WTC11 (cell line): ENCODE data around the gene KRTAP1-4. TPM values are rescaled to one million over a fixed set of nuclear protein-coding genes. Genes with fewer than 3 reads are reported as not detected.
"Not testable (repeated sequence)": the region's sequence is repeated elsewhere in the genome, so short reads cannot be mapped to it uniquely, and the experiment has no call there.

Experiments
- ATAC-seq: fragments of 200-7000 bp; cut with Tn5 transposase; 2 replicates; pipeline ENCODE4 v1.10.0; 2021; ENCODE audit warnings: mild to moderate bottlenecking, moderate library complexity
- CTCF ChIA-PET: fragments of 300-600 bp; sonication (Branson Sonifier 250); formaldehyde crosslinking; loops from one replicate; lab custom pipeline; 2021; ENCODE audit warnings: antibody characterized with exemption; lab: Charles Lee
- POLR2A ChIA-PET: fragments of 350-600 bp; sonication (Branson Sonifier 250); formaldehyde crosslinking; loops from one replicate; lab custom pipeline; 2021; ENCODE audit warnings: antibody characterized with exemption; lab: Charles Lee
- DNase-seq: peaks from one replicate; pipeline ENCODE4 v3.0.0; 2021; ENCODE audit warnings: low spot score
- H3K27ac Mint-ChIP-seq: 2 replicates; pipeline ENCODE4 v1.8.0; 2021; ENCODE audit warnings: mixed read lengths
- H3K27me3 Mint-ChIP-seq: 2 replicates; pipeline ENCODE4 v1.8.0; 2021; ENCODE audit warnings: low read depth, mild to moderate bottlenecking, moderate library complexity, mixed read lengths
- H3K36me3 Mint-ChIP-seq: 2 replicates; pipeline ENCODE4 v1.8.0; 2021; ENCODE audit warnings: mixed read lengths
- H3K4me1 Mint-ChIP-seq: 2 replicates; pipeline ENCODE4 v1.8.0; 2022; ENCODE audit warnings: mixed read lengths
- H3K4me3 Mint-ChIP-seq: 2 replicates; pipeline ENCODE4 v1.8.0; 2021; ENCODE audit warnings: mild to moderate bottlenecking, moderate library complexity, mixed read lengths
- H3K9me3 Mint-ChIP-seq: 2 replicates; pipeline ENCODE4 v1.8.0; 2021; ENCODE audit warnings: mixed read lengths
- CREB1 ChIP-seq: sonication (generic); formaldehyde crosslinking; IDR thresholded peaks from 2 replicates; pipeline ENCODE4 v1.8.0; 2023; ENCODE audit warnings: mild to moderate bottlenecking, missing genetic modification reagents
- CREM ChIP-seq: sonication (generic); formaldehyde crosslinking; IDR thresholded peaks from 2 replicates; pipeline ENCODE4 v1.8.1; 2022; ENCODE audit warnings: mild to moderate bottlenecking, missing genetic modification reagents, moderate library complexity
- ELF4 ChIP-seq: sonication (generic); formaldehyde crosslinking; IDR thresholded peaks from 2 replicates; pipeline ENCODE4 v1.8.1; 2022; ENCODE audit warnings: low read depth, mild to moderate bottlenecking, moderate library complexity, missing genetic modification reagents
- FOXJ3 ChIP-seq: sonication (generic); formaldehyde crosslinking; IDR thresholded peaks from 2 replicates; pipeline ENCODE4 v1.9.0; 2021; ENCODE audit warnings: missing genetic modification reagents, mild to moderate bottlenecking, borderline replicate concordance
- GRHL2 ChIP-seq: fragments of 250-450 bp; sonication (Bioruptor Pico); IDR thresholded peaks from 2 replicates; pipeline ENCODE4 v1.8.0; 2022; ENCODE audit warnings: mild to moderate bottlenecking, moderate library complexity; ENCODE audit not compliant: insufficient replicate concordance, severe bottlenecking
- JAZF1 ChIP-seq: fragments of 250-450 bp; sonication (Bioruptor Pico); IDR thresholded peaks from 2 replicates; pipeline ENCODE4 v1.9.0; 2021; ENCODE audit warnings: moderate library complexity, mild to moderate bottlenecking, inconsistent platforms
- JUN ChIP-seq: sonication (generic); formaldehyde crosslinking; IDR thresholded peaks from 2 replicates; pipeline ENCODE4 v1.8.0; 2023; ENCODE audit warnings: mild to moderate bottlenecking, missing genetic modification reagents
- MYBL2 ChIP-seq: sonication (generic); formaldehyde crosslinking; IDR thresholded peaks from 2 replicates; pipeline ENCODE4 v1.8.1; 2023; ENCODE audit warnings: mild to moderate bottlenecking, moderate library complexity, missing genetic modification reagents
- NFYB ChIP-seq: sonication (generic); formaldehyde crosslinking; conservative IDR thresholded peaks from 2 replicates; pipeline ENCODE4 v1.8.0; 2022; ENCODE audit warnings: low read depth, missing genetic modification reagents
- PRRX2 ChIP-seq: fragments of 250-450 bp; sonication (Bioruptor Pico); IDR thresholded peaks from 2 replicates; pipeline ENCODE4 v1.8.0; 2021; ENCODE audit warnings: mild to moderate bottlenecking
- SMAD4 ChIP-seq: sonication (generic); formaldehyde crosslinking; IDR thresholded peaks from 2 replicates; pipeline ENCODE4 v1.8.0; 2022; ENCODE audit warnings: mild to moderate bottlenecking, missing genetic modification reagents
- SOX15 ChIP-seq: fragments of 250-450 bp; sonication (Bioruptor Pico); IDR thresholded peaks from 2 replicates; pipeline ENCODE4 v1.9.0; 2021; ENCODE audit warnings: mild to moderate bottlenecking
- TEAD1 ChIP-seq: sonication (generic); formaldehyde crosslinking; IDR thresholded peaks from 2 replicates; pipeline ENCODE4 v1.8.0; 2022; ENCODE audit warnings: mild to moderate bottlenecking, missing genetic modification reagents
- ZBTB21 ChIP-seq: sonication (generic); formaldehyde crosslinking; IDR thresholded peaks from 2 replicates; pipeline ENCODE4 v1.8.1; 2023; ENCODE audit warnings: mild to moderate bottlenecking, missing genetic modification reagents, borderline replicate concordance
- ZNF423 ChIP-seq: fragments of 250-450 bp; sonication (Bioruptor Pico); IDR thresholded peaks from 2 replicates; pipeline ENCODE4 v2.1.2; 2022; ENCODE audit warnings: mild to moderate bottlenecking, moderate library complexity
- ZNF671 ChIP-seq: fragments of 250-450 bp; sonication (Bioruptor Pico); IDR thresholded peaks from 2 replicates; pipeline ENCODE4 v1.8.0; 2021; ENCODE audit warnings: mild to moderate bottlenecking
- total RNA-seq: library from RNA; stranded (reverse); gene quantifications from 3 replicates; pipeline ENCODE4 v1.2.3, GENCODE V29; 2021
- TF ChIP-seq, protein P1 (sequence below): fragments of 250-450 bp; sonication (Bioruptor Pico); IDR thresholded peaks from 2 replicates; pipeline ENCODE4 v1.9.0; 2021; ENCODE audit warnings: mild to moderate bottlenecking
- TF ChIP-seq, protein P2 (sequence below): sonication (generic); formaldehyde crosslinking; IDR thresholded peaks from 2 replicates; pipeline ENCODE4 v1.8.0; 2022; ENCODE audit warnings: mild to moderate bottlenecking, missing genetic modification reagents
- TF ChIP-seq, protein P3 (sequence below): sonication (generic); formaldehyde crosslinking; IDR thresholded peaks from 2 replicates; pipeline ENCODE4 v1.8.1; 2023; ENCODE audit warnings: mild to moderate bottlenecking, missing genetic modification reagents, moderate library complexity
- TF ChIP-seq, protein P4 (sequence below): sonication (generic); formaldehyde crosslinking; IDR thresholded peaks from 2 replicates; pipeline ENCODE4 v1.8.1; 2022; ENCODE audit warnings: mild to moderate bottlenecking, moderate library complexity, missing genetic modification reagents
- TF ChIP-seq, protein P5 (sequence below): fragments of 250-450 bp; sonication (Bioruptor Pico); IDR thresholded peaks from 2 replicates; pipeline ENCODE4 v1.9.0; 2021; ENCODE audit warnings: moderate library complexity, mild to moderate bottlenecking, inconsistent platforms, borderline replicate concordance

Gene KRTAP1-4
- total RNA-seq, 1 experiment from 2014 or later, result not detected

DNA sequence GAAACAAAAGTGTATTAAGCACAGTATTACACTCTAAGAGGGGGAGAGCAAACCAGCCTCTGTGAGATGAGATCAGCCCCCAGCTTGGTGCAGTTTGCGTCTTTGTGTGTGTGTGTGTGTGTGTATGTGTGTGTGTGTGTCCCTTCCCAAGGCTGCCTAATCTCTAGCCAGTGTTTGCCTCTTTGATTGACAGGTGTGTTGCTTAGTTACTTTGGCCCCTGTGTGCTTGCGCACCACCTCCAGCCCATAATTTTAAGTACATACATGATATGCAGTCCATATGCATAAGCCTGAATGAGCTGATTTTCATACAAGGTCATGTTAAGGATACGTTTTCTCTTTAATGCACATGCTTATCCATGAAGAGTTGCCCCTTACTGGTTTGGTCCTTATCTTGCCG, 28.2 kb downstream of the KRTAP1-4 start (continued):
- TF ChIP-seq CREM (CRISPR knock-in tag), result no peak

DNA sequence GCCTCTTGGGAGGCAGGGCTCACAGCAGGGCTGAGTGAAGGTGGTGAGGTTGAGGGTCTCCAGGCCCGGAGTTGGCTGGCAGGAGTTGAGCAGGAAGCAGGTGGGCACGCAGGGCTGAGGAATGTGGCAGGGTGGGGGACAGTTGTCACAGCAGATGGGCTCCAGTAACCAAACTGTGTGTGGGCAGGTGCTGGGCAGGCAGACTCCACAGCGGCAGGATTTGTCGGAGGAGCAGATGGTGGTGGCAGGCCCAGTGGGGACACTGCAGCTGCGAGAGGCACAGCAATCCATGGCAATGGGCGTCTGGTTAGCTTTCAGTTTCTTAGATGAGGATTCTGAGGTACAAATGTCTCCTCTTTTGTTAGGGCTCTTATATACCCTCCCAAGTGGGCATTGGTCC, 30.4 kb downstream of the KRTAP1-4 start, which contains the start of gene KRTAP3-2:
Gene KRTAP3-2 (minus strand): TSS at position 344 of the 400 bp plus-strand sequence. CDS start 53 bp downstream, at position 291.
- H3K36me3 Mint-ChIP-seq, H3K4me3 Mint-ChIP-seq, H3K9me3 Mint-ChIP-seq, H3K27ac Mint-ChIP-seq, H3K27me3 Mint-ChIP-seq, DNase-seq, ATAC-seq, CTCF ChIA-PET, POLR2A ChIA-PET, H3K4me1 Mint-ChIP-seq: not testable (repeated sequence)

DNA sequence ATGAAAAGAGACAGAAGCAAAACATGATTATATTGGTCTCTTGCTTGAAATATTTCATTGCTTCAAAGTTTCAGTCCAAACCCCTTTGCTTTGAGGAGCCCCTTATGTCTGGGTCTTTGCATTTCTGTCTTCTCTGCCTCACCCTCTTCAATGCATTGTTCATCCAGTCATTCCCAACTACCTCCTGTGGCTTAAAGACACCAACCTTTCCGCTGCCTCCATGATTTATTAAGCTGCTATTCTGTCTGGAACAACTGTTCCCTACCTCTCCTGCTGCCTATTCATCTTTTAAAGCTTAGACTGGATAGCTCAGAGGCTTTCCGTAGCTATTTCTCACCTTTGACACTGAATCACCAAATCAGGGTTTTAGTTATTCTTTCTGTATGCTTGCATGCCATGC, 32.6 kb downstream of the KRTAP1-4 start:
- ATAC-seq (no peak), DNase-seq (no peak)
- H3K9me3 Mint-ChIP-seq, result no peaks in the 10 kb centered on the region
- TF ChIP-seq ZBTB21 (CRISPR knock-in tag) (no peak), ELF4 (CRISPR knock-in tag) (no peak), PRRX2 (no peak), TEAD1 (CRISPR knock-in tag) (no peak)
- TF ChIP-seq, protein P1, sequence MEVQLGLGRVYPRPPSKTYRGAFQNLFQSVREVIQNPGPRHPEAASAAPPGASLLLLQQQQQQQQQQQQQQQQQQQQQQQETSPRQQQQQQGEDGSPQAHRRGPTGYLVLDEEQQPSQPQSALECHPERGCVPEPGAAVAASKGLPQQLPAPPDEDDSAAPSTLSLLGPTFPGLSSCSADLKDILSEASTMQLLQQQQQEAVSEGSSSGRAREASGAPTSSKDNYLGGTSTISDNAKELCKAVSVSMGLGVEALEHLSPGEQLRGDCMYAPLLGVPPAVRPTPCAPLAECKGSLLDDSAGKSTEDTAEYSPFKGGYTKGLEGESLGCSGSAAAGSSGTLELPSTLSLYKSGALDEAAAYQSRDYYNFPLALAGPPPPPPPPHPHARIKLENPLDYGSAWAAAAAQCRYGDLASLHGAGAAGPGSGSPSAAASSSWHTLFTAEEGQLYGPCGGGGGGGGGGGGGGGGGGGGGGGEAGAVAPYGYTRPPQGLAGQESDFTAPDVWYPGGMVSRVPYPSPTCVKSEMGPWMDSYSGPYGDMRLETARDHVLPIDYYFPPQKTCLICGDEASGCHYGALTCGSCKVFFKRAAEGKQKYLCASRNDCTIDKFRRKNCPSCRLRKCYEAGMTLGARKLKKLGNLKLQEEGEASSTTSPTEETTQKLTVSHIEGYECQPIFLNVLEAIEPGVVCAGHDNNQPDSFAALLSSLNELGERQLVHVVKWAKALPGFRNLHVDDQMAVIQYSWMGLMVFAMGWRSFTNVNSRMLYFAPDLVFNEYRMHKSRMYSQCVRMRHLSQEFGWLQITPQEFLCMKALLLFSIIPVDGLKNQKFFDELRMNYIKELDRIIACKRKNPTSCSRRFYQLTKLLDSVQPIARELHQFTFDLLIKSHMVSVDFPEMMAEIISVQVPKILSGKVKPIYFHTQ, result no peak
- POLR2A ChIA-PET, result no interaction called here
- H3K27ac Mint-ChIP-seq, result no peak overlapping the region
- peaks cover 7% of the 10 kb centered on the region; the same call in 1 of the 2 replicates for H3K4me1 Mint-ChIP-seq
- CTCF ChIA-PET, result no interaction called here
- H3K36me3 Mint-ChIP-seq, result no peaks in the 10 kb centered on the region
- H3K27me3 Mint-ChIP-seq, result no peaks in the 10 kb centered on the region
- no peak overlapping the region for H3K4me3 Mint-ChIP-seq

DNA sequence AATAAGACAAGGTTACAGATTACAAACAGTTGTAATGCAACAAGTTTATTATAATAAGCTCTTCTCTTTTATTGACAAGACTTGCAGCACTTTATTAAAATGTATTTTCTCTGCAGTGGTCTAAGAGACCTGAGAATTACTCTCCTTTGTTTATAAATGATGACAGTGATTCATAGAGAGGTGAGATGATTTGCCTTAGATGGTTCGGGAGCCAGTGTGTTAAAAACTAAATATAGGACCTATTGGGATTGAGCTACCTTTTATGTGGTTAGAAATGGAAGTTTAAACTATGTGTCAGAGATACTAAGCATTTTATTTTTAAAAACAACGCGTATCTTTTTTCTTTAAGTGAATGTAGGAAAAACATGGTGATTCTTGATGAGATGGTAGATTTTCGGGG, 33.2 kb downstream of the KRTAP1-4 start:
- H3K9me3 Mint-ChIP-seq, result no peaks in the 10 kb centered on the region
- no peak overlapping the region for H3K27ac Mint-ChIP-seq
- no peak for DNase-seq
- CTCF ChIA-PET, result no interaction called here
- POLR2A ChIA-PET, result no interaction called here
- H3K27me3 Mint-ChIP-seq, result no peaks in the 10 kb centered on the region
- peaks cover 7% of the 10 kb centered on the region; the same call in 1 of the 2 replicates for H3K4me1 Mint-ChIP-seq
- no peak overlapping the region for H3K4me3 Mint-ChIP-seq
- H3K36me3 Mint-ChIP-seq, result no peaks in the 10 kb centered on the region
- ATAC-seq, result no peak
- TF ChIP-seq GRHL2 (CRISPR knock-in tag) (no peak), JAZF1 (no peak), MYBL2 (CRISPR knock-in tag) (no peak), SMAD4 (no peak), ELF4 (CRISPR knock-in tag) (no peak), SOX15 (no peak), NFYB (CRISPR knock-in tag) (no peak), JUN (no peak), FOXJ3 (CRISPR knock-in tag) (no peak), ZNF671 (CRISPR knock-in tag) (no peak), CREB1 (CRISPR knock-in tag) (no peak), ZNF423 (no peak)
- TF ChIP-seq, protein P2, sequence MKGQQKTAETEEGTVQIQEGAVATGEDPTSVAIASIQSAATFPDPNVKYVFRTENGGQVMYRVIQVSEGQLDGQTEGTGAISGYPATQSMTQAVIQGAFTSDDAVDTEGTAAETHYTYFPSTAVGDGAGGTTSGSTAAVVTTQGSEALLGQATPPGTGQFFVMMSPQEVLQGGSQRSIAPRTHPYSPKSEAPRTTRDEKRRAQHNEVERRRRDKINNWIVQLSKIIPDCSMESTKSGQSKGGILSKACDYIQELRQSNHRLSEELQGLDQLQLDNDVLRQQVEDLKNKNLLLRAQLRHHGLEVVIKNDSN, result no peak
- TF ChIP-seq, protein P3, sequence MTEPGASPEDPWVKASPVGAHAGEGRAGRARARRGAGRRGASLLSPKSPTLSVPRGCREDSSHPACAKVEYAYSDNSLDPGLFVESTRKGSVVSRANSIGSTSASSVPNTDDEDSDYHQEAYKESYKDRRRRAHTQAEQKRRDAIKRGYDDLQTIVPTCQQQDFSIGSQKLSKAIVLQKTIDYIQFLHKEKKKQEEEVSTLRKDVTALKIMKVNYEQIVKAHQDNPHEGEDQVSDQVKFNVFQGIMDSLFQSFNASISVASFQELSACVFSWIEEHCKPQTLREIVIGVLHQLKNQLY, result no peak
- TF ChIP-seq, protein P4, sequence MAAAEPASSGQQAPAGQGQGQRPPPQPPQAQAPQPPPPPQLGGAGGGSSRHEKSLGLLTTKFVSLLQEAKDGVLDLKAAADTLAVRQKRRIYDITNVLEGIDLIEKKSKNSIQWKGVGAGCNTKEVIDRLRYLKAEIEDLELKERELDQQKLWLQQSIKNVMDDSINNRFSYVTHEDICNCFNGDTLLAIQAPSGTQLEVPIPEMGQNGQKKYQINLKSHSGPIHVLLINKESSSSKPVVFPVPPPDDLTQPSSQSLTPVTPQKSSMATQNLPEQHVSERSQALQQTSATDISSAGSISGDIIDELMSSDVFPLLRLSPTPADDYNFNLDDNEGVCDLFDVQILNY (CRISPR knock-in tag), result no peak
- TF ChIP-seq, protein P5, sequence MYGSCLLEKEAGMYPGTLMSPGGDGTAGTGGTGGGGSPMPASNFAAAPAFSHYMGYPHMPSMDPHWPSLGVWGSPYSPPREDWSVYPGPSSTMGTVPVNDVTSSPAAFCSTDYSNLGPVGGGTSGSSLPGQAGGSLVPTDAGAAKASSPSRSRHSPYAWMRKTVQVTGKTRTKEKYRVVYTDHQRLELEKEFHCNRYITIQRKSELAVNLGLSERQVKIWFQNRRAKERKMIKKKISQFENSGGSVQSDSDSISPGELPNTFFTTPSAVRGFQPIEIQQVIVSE (CRISPR knock-in tag), result no peak
